HK-2 (cell line): ENCODE data around the gene PCDH7.

ENCODE experiments used
- DNase-seq: peaks from one replicate; pipeline ENCODE4 v3.0.0-alpha.2; 2018; ENCODE audit not compliant: unreplicated experiment

Gene PCDH7

DNA sequence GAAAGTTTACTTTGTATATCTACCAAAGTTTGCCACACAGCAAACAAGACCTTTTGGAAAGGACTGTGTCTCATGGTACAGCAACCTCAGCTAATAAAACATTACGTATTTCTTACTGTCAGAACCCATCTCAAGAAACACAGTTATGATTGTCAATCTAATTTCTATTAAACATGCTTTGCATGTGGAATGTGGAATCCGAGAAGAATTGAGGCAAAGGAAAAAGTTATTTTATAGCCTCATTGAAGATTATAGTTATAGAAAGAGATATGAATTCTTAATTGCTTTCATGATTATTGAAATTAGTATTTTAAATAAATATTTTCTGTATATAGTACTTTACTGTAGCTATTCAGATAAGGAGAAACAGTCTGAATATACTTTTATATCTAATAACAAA, 5.4 kb downstream of the PCDH7 start:
- DNase-seq = no peak

DNA sequence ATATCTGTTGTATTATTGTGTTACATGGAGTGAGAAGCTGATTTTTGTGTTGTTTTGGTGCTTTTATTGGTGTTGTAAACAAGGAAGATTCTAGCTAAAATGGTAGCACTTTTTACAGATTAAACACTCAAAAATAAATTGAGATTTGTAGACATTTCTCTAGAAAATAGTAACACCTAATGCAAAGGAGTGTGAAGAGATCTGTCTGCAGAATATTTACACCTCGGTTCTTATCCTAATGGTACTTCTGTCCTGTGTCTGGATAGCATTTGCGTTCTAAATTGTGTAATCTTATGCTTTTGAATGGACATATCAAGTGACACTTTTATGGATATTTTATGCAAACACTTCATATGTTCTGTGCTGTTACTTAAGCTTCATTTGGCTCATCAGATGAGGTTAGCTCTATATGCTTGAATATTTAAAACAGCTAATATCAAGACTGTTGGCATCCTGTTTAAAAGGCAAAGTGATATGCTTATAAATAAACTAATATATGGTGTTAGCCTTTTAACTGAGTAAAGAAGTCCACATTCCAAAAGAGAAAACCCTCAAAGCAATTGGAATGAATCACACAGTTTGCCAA, 6.0 kb downstream of the PCDH7 start:
- DNase-seq = no peak

- no peak for DNase-seq
These were observed 7.2 kb downstream of the PCDH7 start for GRCh38 chr4:30727409-30727808.

DNA sequence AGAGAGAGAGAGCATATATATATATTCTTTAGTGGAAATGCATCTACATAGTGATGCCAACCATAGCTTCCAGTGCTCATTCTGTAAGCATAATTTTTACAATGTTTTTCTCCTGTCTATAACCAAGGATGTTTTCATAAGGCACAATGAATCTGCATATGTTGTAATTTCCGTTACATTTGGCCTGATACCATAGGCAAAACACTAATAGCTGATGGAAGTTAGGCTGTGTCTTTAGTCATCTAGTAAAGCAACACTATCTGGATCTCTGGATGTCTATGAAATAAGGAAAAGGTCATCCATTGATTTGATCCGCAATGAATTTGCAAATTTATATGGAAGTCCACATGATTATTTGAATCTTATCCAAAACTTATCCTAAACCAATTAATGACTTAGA, 8.1 kb downstream of the PCDH7 start:
- no peak for DNase-seq

GRCh38 chr4:30743897-30744296, 23.7 kb downstream of the PCDH7 start:
- no peak for DNase-seq

- no peak for DNase-seq
These were observed 24.2 kb downstream of the PCDH7 start for GRCh38 chr4:30744386-30744785.

DNA sequence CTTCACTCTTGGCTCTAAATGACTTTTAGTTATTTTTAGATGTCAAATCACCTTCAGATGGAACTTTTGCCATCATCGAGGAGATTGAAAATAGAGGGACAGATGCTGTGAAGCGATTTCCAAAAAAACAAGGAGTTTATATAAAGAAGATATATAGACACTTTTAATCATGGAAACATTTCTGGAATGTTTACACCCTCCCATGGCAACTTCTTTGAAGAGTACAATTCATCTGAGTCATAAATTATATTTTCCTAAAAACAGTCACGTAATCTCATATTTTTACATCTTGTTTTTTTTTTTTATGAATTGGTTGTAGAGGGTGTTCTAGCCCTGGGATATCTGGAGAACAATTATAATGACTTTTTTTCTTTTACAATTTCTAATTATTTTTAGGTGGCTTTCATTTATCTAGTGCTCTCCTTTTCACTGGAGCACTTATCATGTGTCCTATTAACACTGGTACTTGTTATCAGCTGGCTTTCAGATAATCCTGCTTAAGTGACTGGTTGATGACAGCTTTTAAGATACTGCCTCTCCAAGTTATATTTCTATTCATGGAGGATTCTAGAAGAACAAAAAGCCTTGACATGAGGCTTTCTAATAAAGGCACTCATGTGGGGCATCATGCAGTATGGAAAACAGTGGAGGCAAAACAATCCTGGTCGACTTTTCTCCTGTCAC, 24.9 kb downstream of the PCDH7 start:
- no peak for DNase-seq

DNA sequence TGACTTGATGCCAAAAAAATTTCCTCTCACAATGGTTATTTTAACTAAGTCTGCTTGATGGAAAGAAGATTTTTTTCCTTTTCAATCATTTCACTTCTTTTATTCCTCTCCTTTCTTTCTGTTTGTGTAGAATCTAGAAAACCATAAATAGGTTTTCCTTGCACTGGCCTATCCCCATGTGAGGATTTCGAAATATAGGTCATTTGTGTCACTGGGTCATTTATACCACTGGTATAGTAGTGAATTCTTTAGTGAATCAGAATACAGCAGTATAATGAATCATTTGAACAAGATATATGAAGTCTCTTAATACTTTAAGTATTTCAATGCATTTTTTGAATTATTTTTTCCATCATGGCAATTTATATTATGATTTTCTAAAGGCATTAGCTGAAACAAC, 26.6 kb downstream of the PCDH7 start:
- no peak for DNase-seq

DNA sequence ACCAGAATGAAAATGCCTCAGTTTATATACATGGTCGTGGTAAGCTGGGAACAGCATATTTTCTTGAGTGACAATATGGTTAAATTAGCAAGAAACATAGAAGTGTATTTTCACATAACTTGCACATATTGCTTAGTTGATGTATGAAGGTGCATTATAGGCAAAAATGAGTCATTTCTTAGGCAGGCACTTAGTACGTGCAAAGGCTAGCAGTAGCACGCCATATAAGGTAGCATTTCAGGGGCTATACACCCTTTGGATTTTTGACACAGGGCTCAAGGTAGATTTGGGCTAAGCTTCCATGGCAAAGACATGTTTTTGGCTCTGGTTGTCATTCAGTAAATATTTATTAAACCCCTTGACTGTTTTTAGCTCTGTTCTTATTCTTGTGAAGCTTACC, 33.1 kb downstream of the PCDH7 start:
- no peak for DNase-seq

DNA sequence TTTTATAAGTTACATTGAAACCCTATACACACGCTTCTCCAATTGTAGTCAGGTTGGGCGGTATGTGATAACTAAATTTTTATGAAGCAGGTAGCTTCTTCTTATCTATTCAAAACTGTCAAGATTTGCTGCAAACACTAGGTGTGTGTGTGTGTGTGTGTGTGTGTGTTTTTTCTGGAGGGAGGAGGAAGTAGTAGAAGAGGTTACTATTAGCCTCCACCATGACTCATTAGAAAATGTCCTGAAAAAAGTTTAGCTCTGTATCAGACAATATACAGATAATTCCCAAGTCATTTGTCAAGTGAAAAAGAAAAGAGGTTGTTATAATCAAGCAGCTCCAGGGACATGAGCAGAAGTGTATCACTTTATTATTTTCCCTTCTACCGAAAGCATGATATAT, 33.9 kb downstream of the PCDH7 start:
- DNase-seq = peak; percentile 19

- DNase-seq = no peak
These were observed 35.2 kb downstream of the PCDH7 start for GRCh38 chr4:30755346-30755745.

DNA sequence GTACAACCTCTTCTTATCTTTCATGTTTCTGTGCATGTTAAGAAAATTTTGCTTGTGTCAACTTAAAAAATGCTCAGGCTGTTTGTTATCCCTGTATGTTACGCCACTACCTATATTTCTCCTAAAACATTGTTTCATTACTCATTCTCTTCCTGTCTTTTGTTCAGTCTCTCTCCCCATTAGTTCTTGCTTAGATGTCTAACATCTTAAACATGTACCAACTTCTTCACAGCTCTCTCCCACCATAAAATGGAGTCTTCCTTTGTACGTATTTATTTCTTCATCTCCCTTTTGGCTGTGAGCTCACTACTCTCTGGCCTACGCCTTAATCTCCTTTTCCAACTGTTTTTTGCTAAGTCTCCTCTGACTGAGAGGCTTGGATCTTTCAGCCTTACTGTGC, 36.4 kb downstream of the PCDH7 start:
- no peak for DNase-seq

GRCh38 chr4:30757357-30757756, 37.2 kb downstream of the PCDH7 start:
- DNase-seq = peak; percentile 3

GRCh38 chr4:30760551-30760950, 40.4 kb downstream of the PCDH7 start:
- no peak for DNase-seq

DNA sequence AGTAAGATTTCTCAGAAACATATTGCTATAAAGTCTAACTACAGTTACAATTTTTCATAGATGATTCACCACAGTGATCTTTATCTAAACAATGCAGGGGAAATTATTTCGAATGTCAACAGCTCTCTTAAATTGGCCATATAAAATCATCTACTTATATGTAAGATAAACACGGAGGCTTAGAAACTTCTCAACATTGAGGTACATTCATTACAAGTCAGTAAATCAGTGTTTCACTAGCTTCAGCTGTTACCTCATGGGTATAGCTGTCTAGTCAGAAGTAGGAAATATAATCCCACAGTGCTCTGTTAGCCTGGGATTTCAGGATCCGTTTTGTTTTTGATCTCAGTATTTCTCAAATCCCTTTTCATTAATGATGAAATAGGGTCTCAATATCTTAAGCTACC, 43.2 kb downstream of the PCDH7 start:
- DNase-seq = no peak

GRCh38 chr4:30765022-30765421, 44.9 kb downstream of the PCDH7 start:
- no peak for DNase-seq

DNA sequence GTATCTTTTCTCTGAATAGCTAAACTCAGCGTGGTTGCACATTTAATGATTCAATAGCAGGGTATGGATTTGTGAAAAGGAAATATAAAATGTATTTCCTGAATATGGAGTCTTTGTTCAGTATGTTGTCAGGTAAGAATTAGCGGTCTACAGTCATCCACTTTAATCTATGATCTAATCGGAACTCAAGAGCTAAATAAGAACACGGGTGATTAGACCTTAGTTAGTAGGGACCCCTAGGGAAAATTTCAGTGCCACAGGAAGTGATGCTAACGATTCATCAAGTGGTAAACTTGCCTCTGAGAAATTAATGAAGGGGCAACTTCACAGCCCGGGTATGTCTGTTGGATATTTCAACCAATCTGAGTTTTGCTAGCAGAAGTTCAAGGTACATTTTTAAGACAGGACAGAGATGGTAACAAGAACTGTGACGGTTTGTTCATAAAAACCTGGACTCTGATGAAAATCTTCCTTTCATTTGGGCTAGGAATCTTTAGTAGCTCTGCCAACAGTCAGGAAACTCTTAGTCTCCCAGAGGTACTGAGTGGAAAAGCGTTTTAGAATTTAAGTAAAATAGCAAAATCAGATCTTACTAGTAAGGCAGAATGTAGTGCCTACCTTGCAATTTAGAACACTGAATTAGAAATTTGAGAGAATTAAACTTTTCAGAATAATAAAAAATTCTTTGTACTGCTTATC, 47.1 kb downstream of the PCDH7 start:
- DNase-seq = no peak

DNA sequence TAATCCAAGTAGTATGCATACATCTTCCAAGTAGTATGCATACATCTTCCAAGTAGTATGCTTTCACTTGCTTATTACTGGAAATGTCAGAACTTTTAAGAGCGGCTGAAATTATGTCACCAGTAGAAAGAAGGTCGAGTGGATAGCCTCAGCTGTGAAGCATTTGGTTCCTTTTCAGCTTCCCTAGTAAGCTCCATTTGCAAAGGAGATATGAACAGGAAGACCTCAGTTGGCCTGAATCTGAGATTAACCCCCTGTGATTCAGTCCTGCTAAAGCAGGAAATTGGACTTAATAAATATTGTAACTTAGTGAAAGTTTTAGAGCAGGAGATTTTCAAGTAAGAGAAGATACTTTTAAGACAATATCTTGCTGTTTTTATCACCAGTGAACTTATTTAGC, 48.1 kb downstream of the PCDH7 start:
- no peak for DNase-seq

DNA sequence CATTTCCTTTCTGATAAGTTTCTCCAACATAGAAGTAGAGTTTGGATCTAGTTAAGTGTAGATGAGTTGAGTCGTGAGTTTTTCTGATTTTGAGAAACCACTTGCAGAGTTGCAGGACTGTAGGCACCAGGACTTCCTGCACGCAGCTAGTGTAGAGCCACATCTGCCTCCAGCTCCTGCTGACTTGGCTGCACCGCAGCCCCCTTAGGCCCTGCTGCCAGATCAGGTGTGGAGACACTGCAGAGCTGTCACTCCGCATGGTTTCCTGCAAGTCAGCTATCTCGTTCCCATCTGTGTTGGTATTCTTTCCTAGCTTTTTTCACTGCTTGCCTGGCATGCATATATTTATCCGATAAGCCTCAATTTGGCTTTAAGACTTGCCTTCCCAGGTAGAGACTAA, 48.9 kb downstream of the PCDH7 start:
- DNase-seq = no peak

GRCh38 chr4:30770049-30770549, 49.9 kb downstream of the PCDH7 start:
- DNase-seq = no peak

DNA sequence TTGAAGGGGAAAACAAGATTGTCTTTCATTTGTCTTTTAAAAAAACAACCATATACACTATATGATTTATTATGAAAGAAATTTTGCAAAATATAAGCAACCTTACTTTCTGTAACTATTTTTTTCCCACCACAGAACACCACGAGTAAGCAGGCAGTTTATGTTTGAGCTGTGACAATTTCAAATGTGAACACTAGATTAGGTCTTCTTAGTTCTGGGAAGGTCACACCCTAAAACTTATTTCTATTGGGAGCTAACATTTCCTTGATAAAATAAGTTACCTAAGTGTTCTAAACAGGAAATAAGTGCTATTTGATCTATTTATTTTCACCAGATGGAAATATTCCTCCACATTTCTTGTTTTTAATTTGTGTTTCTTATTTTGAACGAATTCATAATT, 50.6 kb downstream of the PCDH7 start:
- DNase-seq = no peak

- no peak for DNase-seq
These were observed 56.3 kb downstream of the PCDH7 start for GRCh38 chr4:30776451-30776850.

DNA sequence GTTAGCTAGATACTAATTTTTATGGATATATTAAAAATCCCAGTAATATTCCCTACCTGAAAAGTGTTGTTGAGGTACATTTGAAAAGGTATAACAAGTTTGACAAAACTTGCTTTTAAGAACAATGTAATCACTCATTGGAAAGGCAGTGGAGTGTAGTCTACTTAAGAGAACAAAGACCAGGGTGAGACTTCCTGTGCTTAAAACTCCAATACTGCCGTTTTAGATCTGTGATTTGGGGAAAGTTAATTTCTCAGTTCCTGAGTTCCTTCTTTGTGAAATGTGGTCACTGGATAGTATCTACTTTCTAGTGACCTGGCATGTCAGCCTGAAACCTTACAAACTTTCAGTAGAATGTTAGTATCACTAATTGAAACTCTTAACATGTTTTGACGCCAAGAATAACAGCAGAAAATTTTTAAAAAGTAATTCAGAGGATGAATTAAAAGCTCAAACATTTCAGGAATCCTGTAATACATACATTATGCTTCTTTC, 56.8 kb downstream of the PCDH7 start:
- no peak for DNase-seq
